GM19025 (cell line): Measurements from ENCODE around the gene UBE2R2.
A peak's percentile ranks its signal among the peaks of the same experiment; 100 is the strongest.
"Not testable (repeated sequence)": the region's sequence is repeated elsewhere in the genome, so short reads cannot be mapped to it uniquely, and the experiment has no call there.

Experiments used
- ATAC-seq: cut with Tn5 transposase; IDR thresholded peaks from one replicate; pipeline ENCODE4 v1.9.1; 2021; ENCODE audit warnings: mild to moderate bottlenecking, low read depth, moderate library complexity; ENCODE audit not compliant: unreplicated experiment

Gene UBE2R2

GRCh38 chr9:33816327-33817252, at the start of gene UBE2R2:
Gene UBE2R2 (plus strand): TSS chr9:33817160. CDS start chr9:33817758, 598 bp downstream.
- peak; percentile 65 for ATAC-seq

GRCh38 chr9:33770156-33770880, 46.6 kb upstream of the UBE2R2 start:
- not testable (repeated sequence) for ATAC-seq

- not testable (repeated sequence) for ATAC-seq
These were observed 43.8 kb upstream of the UBE2R2 start for GRCh38 chr9:33773135-33773534.

- not testable (repeated sequence) for ATAC-seq
These were observed 42.8 kb upstream of the UBE2R2 start for GRCh38 chr9:33774074-33774659.

- ATAC-seq: no peak
These were observed 40.4 kb upstream of the UBE2R2 start for GRCh38 chr9:33776578-33776977.

GRCh38 chr9:33778700-33779351, 38.1 kb upstream of the UBE2R2 start:
- no peak for ATAC-seq

- no peak for ATAC-seq
These were observed 36.7 kb upstream of the UBE2R2 start for GRCh38 chr9:33780276-33780675.

GRCh38 chr9:33781736-33782135, 35.2 kb upstream of the UBE2R2 start:
- no peak for ATAC-seq

GRCh38 chr9:33782395-33783152, 34.4 kb upstream of the UBE2R2 start:
- ATAC-seq: no peak

- ATAC-seq: no peak
These were observed 31.0 kb upstream of the UBE2R2 start for GRCh38 chr9:33785914-33786313.

GRCh38 chr9:33786681-33787080, 30.3 kb upstream of the UBE2R2 start:
- no peak for ATAC-seq

- no peak for ATAC-seq
These were observed 29.1 kb upstream of the UBE2R2 start for GRCh38 chr9:33787839-33788238.

GRCh38 chr9:33789429-33789828, 27.5 kb upstream of the UBE2R2 start:
- ATAC-seq: not testable (repeated sequence)

- ATAC-seq: no peak
These were observed 25.8 kb upstream of the UBE2R2 start for GRCh38 chr9:33791117-33791516.

- not testable (repeated sequence) for ATAC-seq
These were observed 23.5 kb upstream of the UBE2R2 start for GRCh38 chr9:33793496-33793895.

GRCh38 chr9:33794560-33794959, 22.4 kb upstream of the UBE2R2 start:
- no peak for ATAC-seq

GRCh38 chr9:33795281-33795680, 21.7 kb upstream of the UBE2R2 start, which contains the start of gene PRSS3:
Gene PRSS3 (plus strand): TSS chr9:33795561. CDS start chr9:33795574, 13 bp downstream.
- ATAC-seq: no peak

- no peak for ATAC-seq
These were observed 21.1 kb upstream of the UBE2R2 start for GRCh38 chr9:33795819-33796218.

- not testable (repeated sequence) for ATAC-seq
These were observed 20.3 kb upstream of the UBE2R2 start for GRCh38 chr9:33796679-33797078.

- ATAC-seq: no peak
These were observed 19.1 kb upstream of the UBE2R2 start for GRCh38 chr9:33797837-33798236.
